CD8-positive, alpha-beta memory T cell (primary cell): ENCODE results near the gene RBPJL. TPM values are rescaled to one million over a fixed set of nuclear protein-coding genes. Genes with fewer than 3 reads are reported as not detected.

Experiments
- CTCF ChIA-PET: fragments of 350-600 bp; sonication (Branson Sonifier 250); formaldehyde crosslinking; loops from one replicate; lab custom pipeline; 2021; ENCODE audit warnings: antibody characterized with exemption; lab: Charles Lee
- POLR2A ChIA-PET: fragments of 350-600 bp; sonication (Branson Sonifier 250); formaldehyde crosslinking; loops from one replicate; lab custom pipeline; 2021; ENCODE audit warnings: antibody characterized with exemption; lab: Charles Lee
- DNase-seq, 5 donors: peaks; one replicate each; pipeline versions ENCODE4 v3.0.0 to v3.0.0-alpha.2; 2020 to 2022; ENCODE audit warnings: mixed read lengths in 1 of 5
- H3K27ac ChIP-seq: one replicate; pipeline ENCODE4 v1.7.0; 2013; ENCODE audit warnings: low read depth, mild to moderate bottlenecking, low read length, moderate library complexity
- H3K27me3 ChIP-seq: 2 replicates; pipeline ENCODE4 v1.7.0; 2013; ENCODE audit warnings: low read length, mild to moderate bottlenecking; ENCODE audit not compliant: insufficient read depth, poor library complexity, severe bottlenecking
- H3K36me3 ChIP-seq: 2 replicates; pipeline ENCODE4 v1.7.0; 2013; ENCODE audit warnings: mild to moderate bottlenecking, low read length, moderate library complexity; ENCODE audit not compliant: insufficient read depth
- H3K4me1 ChIP-seq: 2 replicates; pipeline ENCODE4 v1.7.0; 2013; ENCODE audit warnings: mild to moderate bottlenecking, low read length, moderate library complexity; ENCODE audit not compliant: insufficient read depth
- H3K4me3 ChIP-seq: 2 replicates; pipeline ENCODE4 v1.7.0; 2013; ENCODE audit warnings: mild to moderate bottlenecking, low read length
- H3K9me3 ChIP-seq: 2 replicates; pipeline ENCODE4 v1.7.0; 2013; ENCODE audit warnings: mild to moderate bottlenecking, low read length
- H3K27ac Mint-ChIP-seq, 8 donors: one replicate each; pipeline ENCODE4 v1.8.0; 2020 to 2021; ENCODE audit warnings: mixed read lengths in 8 of 8, mild to moderate bottlenecking in 6 of 8, inconsistent platforms in 3 of 8, moderate library complexity in 3 of 8
- H3K27me3 Mint-ChIP-seq, 2 donors: one replicate each; pipeline ENCODE4 v1.8.0; 2020 to 2021; ENCODE audit warnings: mixed read lengths in 2 of 2, mild to moderate bottlenecking in 1 of 2, moderate library complexity in 1 of 2
- H3K36me3 Mint-ChIP-seq, 3 donors: one replicate each; pipeline ENCODE4 v1.8.0; 2020 to 2021; ENCODE audit warnings: mixed read lengths in 3 of 3, inconsistent platforms in 1 of 3, mild to moderate bottlenecking in 1 of 3
- H3K4me1 Mint-ChIP-seq, 3 donors: one replicate each; pipeline ENCODE4 v1.8.0; 2020 to 2021; ENCODE audit warnings: mixed read lengths in 3 of 3, inconsistent platforms in 1 of 3, mild to moderate bottlenecking in 1 of 3
- H3K4me3 Mint-ChIP-seq, 7 donors: one replicate each; pipeline ENCODE4 v1.8.0; 2020 to 2021; ENCODE audit warnings: mixed read lengths in 7 of 7, mild to moderate bottlenecking in 6 of 7, moderate library complexity in 4 of 7, inconsistent platforms in 2 of 7
- H3K9me3 Mint-ChIP-seq, 5 donors: one replicate each; pipeline ENCODE4 v1.8.0; 2020 to 2022; ENCODE audit warnings: mixed read lengths in 5 of 5, mild to moderate bottlenecking in 3 of 5, moderate library complexity in 2 of 5, inconsistent platforms in 1 of 5
- polyA plus RNA-seq: library from polyadenylated mRNA; unstranded; fragments of 300-500 nt; fragmentation: Illumina TruSeq; gene quantifications from one replicate; pipeline ENCODE4 v1.2.3, GENCODE V29; 2021
- total RNA-seq, 2 experiments: library from RNA; stranded (reverse); gene quantifications; one replicate each; pipeline ENCODE4 v1.2.3, GENCODE V29; 2021

The RBPJL gene
- total and polyA plus RNA-seq, 3 experiments from 2014 or later = not detected

- Histone ChIP-seq H3K36me3 (peaks cover 27% of the 10 kb centered on the region), H3K27ac (no peak overlapping the region), H3K4me1 (peaks cover 53% of the 10 kb centered on the region), H3K4me3 (no peak overlapping the region), H3K9me3 (no peaks in the 10 kb centered on the region), H3K27me3 (no peaks in the 10 kb centered on the region)
- Mint-ChIP-seq H3K36me3 (peaks cover 0 to 58% (median 8%) of the 10 kb centered on the region in 3 donors), H3K4me3 (peak overlapping the region; percentile 21 to 99 (median 65)), H3K27ac (peak overlapping the region in 7 of 8 donors; percentile 27 to 79 (median 61)), H3K4me1 (peaks cover 57 to 62% (median 61%) of the 10 kb centered on the region in 3 donors), H3K27me3 (peaks cover 0 to 1% of the 10 kb centered on the region in 2 donors), H3K9me3 (no peaks in the 10 kb centered on the region)
- POLR2A ChIA-PET = interaction anchor here (0.9 to 3.7 kb wide), 2 partner anchors 7 to 41 kb away, joined by 6 to 66 read pairs; no protein-coding TSS in a partner anchor
- DNase-seq = no peak
- CTCF ChIA-PET = interaction anchor here (1.5 to 12.5 kb wide), 3 partner anchors 9 to 71 kb away, joined by 3 to 183 read pairs (median 137); partner anchors contain the start of gene TP53TG5
Observed at GRCh38 chr20:45365444-45365970, 58.9 kb downstream of the RBPJL start.

- Mint-ChIP-seq H3K27me3 (peaks cover 0 to 1% of the 10 kb centered on the region in 2 donors), H3K36me3 (peaks cover 0 to 64% (median 8%) of the 10 kb centered on the region in 3 donors), H3K27ac (peak overlapping the region in 5 of 8 donors; percentile 26 to 85 (median 52)), H3K4me1 (peaks cover 57 to 68% (median 62%) of the 10 kb centered on the region in 3 donors), H3K9me3 (no peaks in the 10 kb centered on the region), H3K4me3 (no peak overlapping the region)
- Histone ChIP-seq H3K4me3 (no peak overlapping the region), H3K9me3 (no peaks in the 10 kb centered on the region), H3K4me1 (peaks cover 53% of the 10 kb centered on the region), H3K36me3 (peaks cover 27% of the 10 kb centered on the region), H3K27ac (no peak overlapping the region), H3K27me3 (no peaks in the 10 kb centered on the region)
- ChIA-PET POLR2A (interaction anchor here (0.9 kb wide), 1 partner anchor 41 kb away, joined by 6 read pairs; no protein-coding TSS in a partner anchor), CTCF (interaction anchor here (1.5 to 12.5 kb wide), 3 partner anchors 9 to 71 kb away, joined by 3 to 183 read pairs (median 137); partner anchors contain the start of gene TP53TG5)
- no peak for DNase-seq
Observed at GRCh38 chr20:45366192-45366591, 59.6 kb downstream of the RBPJL start.

DNA sequence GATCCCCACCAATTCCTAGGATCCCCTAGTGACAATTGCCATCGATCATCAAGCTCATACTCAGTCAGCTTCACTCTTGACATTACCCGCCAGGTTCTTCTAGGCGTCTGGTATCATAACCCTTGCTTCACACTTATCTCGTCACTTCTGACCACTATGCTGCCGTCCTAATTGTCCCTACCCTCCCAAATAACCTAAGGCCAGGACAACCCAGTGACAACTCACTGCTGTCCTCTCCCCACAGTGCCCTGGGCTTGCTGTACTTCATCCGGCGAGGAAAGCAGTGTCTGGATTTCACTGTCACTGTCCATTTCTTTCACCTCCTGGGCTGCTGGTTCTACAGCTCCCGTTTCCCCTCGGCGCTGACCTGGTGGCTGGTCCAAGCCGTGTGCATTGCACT lies 60.0 kb downstream of the RBPJL start:
- Mint-ChIP-seq H3K4me1 (peaks cover 59 to 73% (median 62%) of the 10 kb centered on the region in 3 donors), H3K27me3 (peaks cover 0 to 1% of the 10 kb centered on the region in 2 donors), H3K27ac (peak overlapping the region in 7 of 8 donors; percentile 31 to 85 (median 77)), H3K36me3 (peaks cover 0 to 64% (median 8%) of the 10 kb centered on the region in 3 donors), H3K9me3 (no peaks in the 10 kb centered on the region), H3K4me3 (peak overlapping the region in 2 of 7 donors; percentile 40 to 80)
- H3K9me3 ChIP-seq = no peaks in the 10 kb centered on the region
- POLR2A ChIA-PET = no interaction called here
- H3K4me3 ChIP-seq = no peak overlapping the region
- H3K36me3 ChIP-seq = peaks cover 27% of the 10 kb centered on the region
- no peak for DNase-seq
- H3K4me1 ChIP-seq = peaks cover 53% of the 10 kb centered on the region
- H3K27me3 ChIP-seq = no peaks in the 10 kb centered on the region
- no peak overlapping the region for H3K27ac ChIP-seq
- CTCF ChIA-PET = interaction anchor here (7.8 to 12.5 kb wide), 2 partner anchors 8 to 70 kb away, joined by 137 to 183 read pairs; partner anchors contain the start of gene TP53TG5

DNA sequence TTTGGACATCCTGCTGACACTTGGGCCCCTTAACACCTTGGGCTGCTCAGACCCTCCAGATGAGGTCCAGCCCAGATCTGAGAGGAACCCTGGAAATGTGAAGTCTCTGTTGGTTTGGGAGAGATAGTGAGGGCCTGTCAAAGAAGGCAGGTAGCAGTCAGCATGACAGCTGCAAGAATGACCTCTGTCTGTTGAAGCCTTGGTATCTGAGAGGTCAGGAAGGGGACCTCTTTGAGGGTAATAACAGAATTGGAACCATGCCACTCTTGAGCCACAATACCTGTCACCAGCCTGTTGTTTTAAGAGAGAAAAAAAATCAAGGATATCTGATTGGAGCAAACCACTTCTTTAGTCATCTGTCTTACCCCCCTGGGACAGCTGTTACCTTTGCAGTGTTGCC lies 60.5 kb downstream of the RBPJL start:
- Histone ChIP-seq H3K4me1 (peaks cover 53% of the 10 kb centered on the region), H3K27me3 (no peaks in the 10 kb centered on the region), H3K4me3 (no peak overlapping the region), H3K9me3 (no peaks in the 10 kb centered on the region), H3K36me3 (peaks cover 27% of the 10 kb centered on the region), H3K27ac (no peak overlapping the region)
- Mint-ChIP-seq H3K36me3 (peaks cover 0 to 64% (median 8%) of the 10 kb centered on the region in 3 donors), H3K4me1 (peaks cover 62 to 77% (median 62%) of the 10 kb centered on the region in 3 donors), H3K27me3 (peaks cover 0 to 1% of the 10 kb centered on the region in 2 donors), H3K9me3 (no peaks in the 10 kb centered on the region), H3K4me3 (peak overlapping the region in 3 of 7 donors; percentile 9 to 40 (median 34)), H3K27ac (peak overlapping the region in 7 of 8 donors; percentile 31 to 95 (median 82))
- POLR2A ChIA-PET = no interaction called here
- CTCF ChIA-PET = interaction anchor here (1.4 to 12.5 kb wide), 2 partner anchors 41 to 70 kb away, joined by 3 to 183 read pairs; partner anchors contain the start of gene DBNDD2
- DNase-seq = no peak

Other genes starting within 250 kb of the RBPJL start
- gene KCNS1, start 205.7 kb upstream of the RBPJL start, total RNA-seq = under 1 TPM; 0.16 to 0.28 TPM
- gene KCNS1, start 205.7 kb upstream of the RBPJL start, polyA plus RNA-seq = not detected
- not detected for gene WFDC5, start 191.7 kb upstream of the RBPJL start, total RNA-seq
- not detected for gene WFDC5, start 191.7 kb upstream of the RBPJL start, polyA plus RNA-seq
- gene WFDC12, start 182.4 kb upstream of the RBPJL start, total RNA-seq = not detected
- not detected for gene WFDC12, start 182.4 kb upstream of the RBPJL start, polyA plus RNA-seq
- gene PI3, start 131.9 kb upstream of the RBPJL start, total RNA-seq = under 1 TPM in 1 of 2 experiments, not detected in 1; 0.42 TPM
- not detected for gene PI3, start 131.9 kb upstream of the RBPJL start, polyA plus RNA-seq
- not detected for gene SEMG1, start 99.8 kb upstream of the RBPJL start, total RNA-seq
- not detected for gene SEMG1, start 99.8 kb upstream of the RBPJL start, polyA plus RNA-seq
- not detected for gene SEMG2, start 85.5 kb upstream of the RBPJL start, total RNA-seq
- gene SEMG2, start 85.5 kb upstream of the RBPJL start, polyA plus RNA-seq = not detected
- not detected for gene SLPI, start 52.3 kb upstream of the RBPJL start, total RNA-seq
- gene SLPI, start 52.3 kb upstream of the RBPJL start, polyA plus RNA-seq = not detected
- gene MATN4, start 1.5 kb downstream of the RBPJL start, total RNA-seq = under 1 TPM in 1 of 2 experiments, not detected in 1; 0.22 TPM
- not detected for gene MATN4, start 1.5 kb downstream of the RBPJL start, polyA plus RNA-seq
- gene SDC4, start 41.6 kb downstream of the RBPJL start, total RNA-seq = 10 to 100 TPM; 91.3 to 98.1 TPM
- gene SDC4, start 41.6 kb downstream of the RBPJL start, polyA plus RNA-seq = 1.5 TPM
- 10 to 100 TPM; 48.3 to 54.0 TPM for gene SYS1, start 56.3 kb downstream of the RBPJL start, total RNA-seq
- 40.1 TPM for gene SYS1, start 56.3 kb downstream of the RBPJL start, polyA plus RNA-seq
- not detected for gene TP53TG5, start 71.5 kb downstream of the RBPJL start, total RNA-seq
- not detected for gene TP53TG5, start 71.5 kb downstream of the RBPJL start, polyA plus RNA-seq
- gene DBNDD2, start 101.4 kb downstream of the RBPJL start, total RNA-seq = 10 to 100 TPM; 11.3 to 12.6 TPM
- gene DBNDD2, start 101.4 kb downstream of the RBPJL start, polyA plus RNA-seq = 15.2 TPM
- 10 to 100 TPM; 76.3 to 76.4 TPM for gene PIGT, start 109.3 kb downstream of the RBPJL start, total RNA-seq
- 96.4 TPM for gene PIGT, start 109.3 kb downstream of the RBPJL start, polyA plus RNA-seq
- under 1 TPM in 1 of 2 experiments, not detected in 1; 0.55 TPM for gene WFDC2, start 162.9 kb downstream of the RBPJL start, total RNA-seq
- not detected for gene WFDC2, start 162.9 kb downstream of the RBPJL start, polyA plus RNA-seq
- gene SPINT3, start 208.8 kb downstream of the RBPJL start, total RNA-seq = not detected
- gene SPINT3, start 208.8 kb downstream of the RBPJL start, polyA plus RNA-seq = not detected
- not detected for gene WFDC6, start 232.6 kb downstream of the RBPJL start, total RNA-seq
- gene WFDC6, start 232.6 kb downstream of the RBPJL start, polyA plus RNA-seq = not detected
- not detected for gene EPPIN, start 240.6 kb downstream of the RBPJL start, total RNA-seq
- gene EPPIN, start 240.6 kb downstream of the RBPJL start, polyA plus RNA-seq = not detected